GM21619 (cell line): ENCODE data around the gene PXK.
"Not testable (repeated sequence)": the region's sequence is repeated elsewhere in the genome, so short reads cannot be mapped to it uniquely, and the experiment has no call there.

Source experiments
- ATAC-seq: cut with Tn5 transposase; IDR thresholded peaks from one replicate; pipeline ENCODE4 v1.9.1; 2021; ENCODE audit not compliant: unreplicated experiment

PXK gene

GRCh38 chr3:58417075-58417474 lies 84.4 kb downstream of the PXK start:
- no peak for ATAC-seq

- no peak for ATAC-seq
These were observed 85.5 kb downstream of the PXK start for GRCh38 chr3:58418227-58418626.

- ATAC-seq, result peak; percentile 78
These were observed 87.3 kb downstream of the PXK start for GRCh38 chr3:58419780-58420507.

- ATAC-seq, result no peak
These were observed 88.3 kb downstream of the PXK start for GRCh38 chr3:58421004-58421403.

- ATAC-seq, result no peak
These were observed 90.1 kb downstream of the PXK start for GRCh38 chr3:58422756-58423325.

- no peak for ATAC-seq
These were observed 91.9 kb downstream of the PXK start for GRCh38 chr3:58424613-58425012.

GRCh38 chr3:58425782-58426181 lies 93.1 kb downstream of the PXK start:
- no peak for ATAC-seq

GRCh38 chr3:58427661-58428361 lies 95.1 kb downstream of the PXK start:
- ATAC-seq, result no peak

GRCh38 chr3:58429657-58430056 lies 97.0 kb downstream of the PXK start:
- peak; percentile 59 for ATAC-seq

GRCh38 chr3:58432905-58433304 lies 100.2 kb downstream of the PXK start:
- ATAC-seq, result no peak

GRCh38 chr3:58433400-58434167 lies 100.9 kb downstream of the PXK start, which contains the start of gene PDHB:
PDHB (minus strand) TSS chr3:58433832; CDS start chr3:58433809, 23 bp downstream.
- ATAC-seq, result peak; percentile 90

GRCh38 chr3:58434168-58434504 lies 101.4 kb downstream of the PXK start:
- ATAC-seq, result no peak

GRCh38 chr3:58434511-58434910 lies 101.8 kb downstream of the PXK start:
- no peak for ATAC-seq

- no peak for ATAC-seq
These were observed 102.3 kb downstream of the PXK start for GRCh38 chr3:58434990-58435389.

GRCh38 chr3:58437276-58437675 lies 104.6 kb downstream of the PXK start:
- not testable (repeated sequence) for ATAC-seq

- ATAC-seq, result not testable (repeated sequence)
These were observed 108.3 kb downstream of the PXK start for GRCh38 chr3:58440996-58441355.

GRCh38 chr3:58441514-58442450 lies 109.1 kb downstream of the PXK start:
- ATAC-seq, result no peak

- no peak for ATAC-seq
These were observed 119.5 kb downstream of the PXK start for GRCh38 chr3:58452176-58452575.

GRCh38 chr3:58459160-58459559 lies 126.5 kb downstream of the PXK start:
- no peak for ATAC-seq

- ATAC-seq, result no peak
These were observed 130.1 kb downstream of the PXK start for GRCh38 chr3:58462829-58463180.
